Bone marrow (tissue), 2 donors: Measurements from ENCODE around the gene TPK1.

ENCODE experiments used
- DNase-seq, 2 donors: peaks; one replicate each; lab custom pipeline; 2025; lab: John Stamatoyannopoulos, UW

Gene TPK1

DNA sequence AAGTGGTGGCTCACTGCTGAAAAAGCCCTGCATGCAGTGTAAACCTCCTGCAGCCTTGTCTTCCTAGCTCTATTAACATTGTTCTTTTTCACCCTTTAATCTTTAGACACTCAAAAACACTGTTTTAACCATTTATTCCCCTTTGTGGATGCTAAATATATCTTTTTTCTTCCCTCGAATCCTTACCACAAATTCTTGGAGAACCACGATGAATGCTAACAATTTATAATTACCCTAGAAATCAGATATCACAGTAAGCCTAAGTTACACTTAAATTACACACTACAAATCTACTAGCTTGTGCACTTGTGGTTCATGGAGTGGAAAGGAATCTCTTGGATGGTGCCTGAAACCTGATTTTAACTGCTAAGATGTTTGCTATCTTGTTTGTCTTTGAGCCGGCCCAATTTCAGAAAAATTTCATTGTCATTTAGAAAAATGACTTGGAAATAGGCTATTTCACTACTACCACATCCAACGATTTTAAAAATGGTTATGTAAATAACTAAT is 307.3 kb downstream of the TPK1 start:
- no peak for DNase-seq

- DNase-seq, result no peak
These were observed 308.8 kb downstream of the TPK1 start for GRCh38 chr7:144527051-144527471.

DNA sequence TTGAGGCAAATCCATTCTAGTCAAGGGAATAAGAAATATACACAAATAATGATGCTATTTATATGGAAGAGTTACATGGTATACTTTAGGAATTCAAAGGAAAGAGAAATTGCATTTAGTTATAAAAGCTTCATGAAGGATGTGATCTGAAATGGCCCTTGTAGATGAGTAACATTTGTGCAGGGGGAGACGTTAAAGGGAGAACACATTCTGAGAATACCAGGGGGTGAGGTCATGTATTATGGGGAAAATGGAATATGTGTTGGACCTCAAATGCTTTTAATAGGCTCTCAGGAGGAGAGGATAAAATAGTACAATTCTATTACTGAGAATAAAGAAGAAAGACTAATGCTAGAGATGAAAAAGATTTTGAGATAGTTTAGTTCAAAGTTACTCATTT is 309.9 kb downstream of the TPK1 start:
- no peak for DNase-seq

DNA sequence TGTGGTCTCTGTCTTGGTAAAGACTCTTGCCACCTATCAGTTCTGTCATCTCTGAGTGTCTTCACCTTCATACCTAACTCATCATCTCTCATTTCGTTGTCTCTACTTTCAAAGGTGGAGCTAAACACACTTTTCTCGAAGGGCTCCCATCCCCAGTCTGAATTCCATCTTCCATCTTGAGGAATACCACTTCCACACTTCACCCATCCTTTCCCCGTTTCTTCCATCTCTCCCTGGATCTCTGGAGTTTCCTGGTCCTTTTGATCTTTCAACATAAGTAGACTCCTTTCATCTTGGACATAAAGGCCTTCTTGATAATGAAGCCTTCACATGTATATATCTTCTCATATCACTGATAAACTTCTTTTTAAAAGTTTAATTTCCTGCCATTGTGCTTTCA is 311.6 kb downstream of the TPK1 start:
- DNase-seq, result no peak

- no peak for DNase-seq
These were observed 312.2 kb downstream of the TPK1 start for GRCh38 chr7:144523621-144524020.

- no peak for DNase-seq
These were observed 315.9 kb downstream of the TPK1 start for GRCh38 chr7:144519925-144520324.

- DNase-seq, result no peak
These were observed 317.5 kb downstream of the TPK1 start for GRCh38 chr7:144518360-144518759.

DNA sequence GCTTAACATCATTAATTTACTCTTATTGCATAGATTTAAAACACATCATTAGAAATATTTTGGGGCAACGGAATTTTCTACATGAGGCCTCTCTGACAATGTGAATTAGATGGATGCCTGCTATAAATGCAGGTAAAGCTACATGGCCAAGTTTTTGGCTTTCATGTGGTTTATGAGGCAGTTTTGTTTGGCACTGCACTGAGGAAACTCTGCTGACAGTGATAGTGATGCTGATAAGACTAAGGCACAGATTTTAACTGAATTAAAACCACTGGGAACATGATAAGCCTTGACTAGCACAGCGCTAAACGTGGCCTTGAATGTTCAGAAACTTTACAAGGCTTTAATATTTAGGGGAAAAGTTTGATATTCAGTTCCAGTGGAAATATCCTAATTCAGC is 318.1 kb downstream of the TPK1 start:
- DNase-seq, result no peak

- no peak for DNase-seq
These were observed 318.9 kb downstream of the TPK1 start for GRCh38 chr7:144516729-144517525.

GRCh38 chr7:144513334-144513733 is 322.5 kb downstream of the TPK1 start:
- no peak for DNase-seq

DNA sequence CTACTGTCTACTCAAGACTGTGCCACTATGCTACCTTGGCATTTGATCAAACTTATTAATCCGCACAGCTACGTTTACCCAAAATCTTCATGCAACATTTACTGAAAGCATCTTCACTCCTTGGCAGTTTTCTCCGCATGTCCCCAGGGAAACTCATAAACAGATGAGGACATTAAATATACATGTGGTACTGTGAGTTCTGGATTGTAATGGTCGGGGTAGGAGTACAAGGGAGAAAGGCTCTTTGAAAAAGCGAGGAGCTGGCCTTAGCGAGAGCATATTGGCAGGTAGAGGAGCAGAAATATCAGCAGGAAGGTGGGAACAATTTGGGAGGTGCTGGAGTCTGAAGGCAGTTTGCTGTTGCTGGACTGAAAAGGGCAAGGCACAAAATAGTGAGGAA is 325.2 kb downstream of the TPK1 start:
- DNase-seq, result no peak

- DNase-seq, result no peak
These were observed 327.2 kb downstream of the TPK1 start for GRCh38 chr7:144508702-144509101.

- DNase-seq, result no peak
These were observed 332.6 kb downstream of the TPK1 start for GRCh38 chr7:144503215-144503614.

- no peak for DNase-seq
These were observed 335.6 kb downstream of the TPK1 start for GRCh38 chr7:144500225-144500624.

DNA sequence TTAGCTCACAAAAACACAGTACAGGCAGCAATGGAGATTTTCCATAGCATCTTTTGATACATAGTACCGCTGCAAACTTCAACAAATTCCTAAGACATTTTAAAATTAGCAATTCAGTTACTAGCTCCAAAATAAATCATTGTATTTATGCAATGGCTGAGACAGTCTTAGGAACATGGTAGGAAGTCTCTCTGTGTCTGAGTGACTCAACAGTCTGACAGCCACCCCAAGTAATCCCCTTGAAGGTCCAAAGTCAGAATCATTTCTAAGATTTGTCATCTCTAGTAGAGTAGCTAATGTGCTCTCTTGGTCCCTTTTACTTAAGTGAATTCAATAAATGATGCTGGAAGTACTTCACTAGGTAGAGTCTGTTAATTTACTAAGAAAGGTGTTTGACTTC is 338.6 kb downstream of the TPK1 start:
- DNase-seq, result no peak

DNA sequence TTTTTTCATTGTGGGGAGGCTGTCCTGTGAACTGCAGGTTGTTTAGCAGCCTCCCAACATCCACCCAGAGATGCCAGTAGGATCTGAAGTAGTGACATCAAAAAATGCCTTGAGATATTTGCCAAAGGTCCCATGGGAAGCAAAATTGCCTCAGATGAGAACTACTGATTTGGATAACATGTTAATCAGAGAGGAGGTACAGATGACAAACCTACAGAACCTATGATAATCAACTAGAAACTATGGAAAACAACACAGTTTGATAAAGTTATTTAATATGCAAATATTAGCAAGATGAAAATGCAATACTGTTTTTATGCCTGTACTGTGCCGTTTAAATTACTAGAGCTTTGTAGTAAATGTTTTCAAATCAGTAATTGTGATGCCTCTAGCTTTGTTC is 341.5 kb downstream of the TPK1 start:
- DNase-seq, result no peak

DNA sequence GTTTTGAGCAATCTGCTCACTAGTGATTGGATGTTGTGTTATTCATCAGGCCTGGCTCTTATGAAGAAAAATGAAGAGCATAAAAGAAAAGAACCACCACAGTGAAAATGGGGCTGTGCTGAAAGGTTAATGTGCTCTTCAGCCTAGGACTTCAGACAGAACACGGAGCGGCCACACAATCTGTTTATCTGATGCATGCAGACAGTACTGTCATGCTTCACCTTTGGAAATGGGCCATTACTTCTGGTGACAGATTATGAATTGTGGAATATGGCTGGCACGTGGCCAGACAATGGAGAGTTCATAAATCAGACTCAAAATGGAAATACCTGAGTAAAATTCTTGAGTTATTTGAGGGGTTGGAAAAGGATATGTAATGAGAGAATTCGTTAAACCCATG is 346.3 kb downstream of the TPK1 start:
- DNase-seq, result no peak

- DNase-seq, result no peak
These were observed 346.9 kb downstream of the TPK1 start for GRCh38 chr7:144488977-144489376.

GRCh38 chr7:144487901-144488300 is 348.0 kb downstream of the TPK1 start:
- no peak for DNase-seq

DNA sequence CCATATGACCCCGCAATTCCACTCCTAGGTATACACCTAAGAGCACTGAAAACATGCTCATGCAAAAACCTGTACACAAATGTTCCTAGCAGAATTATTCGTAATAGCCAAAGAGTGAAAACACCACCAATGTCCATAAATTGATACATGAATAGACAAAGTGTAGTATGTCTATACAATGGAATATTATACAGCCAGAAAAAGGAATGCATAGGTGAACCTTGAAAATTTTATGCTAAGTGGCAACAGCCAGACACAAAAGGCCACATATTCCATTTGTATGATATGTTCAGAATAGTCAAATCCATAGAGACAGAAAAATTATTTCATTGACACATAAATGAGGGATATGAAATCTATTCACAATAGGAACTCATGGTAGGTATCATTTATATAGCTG is 351.4 kb downstream of the TPK1 start:
- no peak for DNase-seq

DNA sequence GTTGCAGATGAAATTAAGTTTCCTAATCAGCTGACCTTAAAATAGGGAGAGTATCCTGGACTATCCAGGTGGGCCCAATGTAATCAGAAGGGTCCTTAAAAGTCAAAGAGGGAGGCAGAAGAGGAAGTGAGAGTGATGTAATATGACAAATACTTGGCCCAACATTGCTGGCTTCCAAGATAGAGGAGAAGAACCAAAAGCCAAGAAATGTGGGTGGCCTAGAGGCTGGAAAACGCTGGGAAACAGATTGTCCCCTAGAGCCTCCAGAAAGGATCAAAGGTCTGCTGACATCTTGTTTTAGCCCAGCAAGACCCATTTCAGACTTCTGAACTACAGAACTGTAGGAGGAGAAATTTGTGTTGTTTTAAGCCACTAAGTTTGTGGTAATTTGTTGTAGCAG is 352.7 kb downstream of the TPK1 start:
- DNase-seq, result no peak

DNA sequence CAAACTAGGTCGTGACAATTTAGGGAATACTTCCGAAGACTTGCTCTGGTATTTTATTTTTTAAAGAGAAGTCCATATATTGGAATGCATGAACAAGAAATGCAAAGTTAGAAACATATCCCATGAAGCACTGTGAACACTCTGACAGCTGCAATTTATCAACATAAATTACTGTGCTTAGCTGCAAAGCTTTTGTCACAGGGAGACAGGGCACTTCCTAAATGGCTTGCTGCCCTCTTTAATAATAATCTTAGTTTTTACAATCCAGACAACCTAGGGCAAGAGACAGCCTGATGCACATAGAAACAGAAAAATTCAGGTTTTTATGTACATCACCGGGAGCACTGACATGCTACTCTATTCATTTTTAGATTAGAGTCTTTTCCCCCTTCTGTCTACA is 354.0 kb downstream of the TPK1 start:
- DNase-seq, result no peak

DNA sequence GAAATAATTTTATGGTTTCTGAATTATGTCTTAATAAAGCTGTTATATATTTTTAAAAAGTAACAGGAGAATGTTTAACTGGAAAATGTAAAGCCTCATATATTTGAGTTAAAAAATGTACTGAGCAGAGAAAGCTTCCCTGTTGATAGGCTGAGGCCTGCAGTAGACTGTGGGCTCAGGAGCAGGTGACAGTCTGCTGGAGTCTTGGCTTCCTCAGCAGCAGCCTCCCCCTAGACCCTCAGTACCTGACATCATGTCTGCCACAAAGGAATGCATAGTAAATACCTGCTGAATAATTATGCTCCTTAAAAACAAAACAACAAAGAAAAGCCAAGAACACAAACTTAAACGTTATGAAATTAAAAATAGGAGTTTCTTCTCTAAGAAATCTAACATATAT is 358.5 kb downstream of the TPK1 start:
- no peak for DNase-seq
